GM18870 (cell line): ENCODE results near the gene ZSCAN4.

Experiments used
- ATAC-seq: cut with Tn5 transposase; IDR thresholded peaks from one replicate; pipeline ENCODE4 v1.9.1; 2021; ENCODE audit warnings: moderate library complexity; ENCODE audit not compliant: unreplicated experiment

ZSCAN4 gene

DNA sequence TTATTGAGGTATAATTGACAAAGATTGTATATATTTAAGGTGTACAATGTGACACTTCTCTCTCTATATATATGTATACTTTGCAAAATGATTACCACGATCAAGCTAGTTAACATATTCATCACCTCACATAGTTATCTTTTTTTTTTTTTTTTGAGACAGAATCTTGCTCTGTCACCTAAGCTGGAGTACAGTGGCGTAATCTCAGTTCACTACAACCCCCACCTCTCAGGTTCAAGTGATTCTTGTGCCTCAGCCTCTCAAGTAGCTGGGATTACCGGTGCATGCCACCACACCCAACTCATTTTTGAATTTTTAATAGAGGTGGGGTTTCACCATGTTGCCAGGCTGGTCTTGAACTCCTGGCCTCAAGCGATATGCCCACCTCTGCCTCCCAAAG, 3.7 kb downstream of the ZSCAN4 start:
- no peak for ATAC-seq

DNA sequence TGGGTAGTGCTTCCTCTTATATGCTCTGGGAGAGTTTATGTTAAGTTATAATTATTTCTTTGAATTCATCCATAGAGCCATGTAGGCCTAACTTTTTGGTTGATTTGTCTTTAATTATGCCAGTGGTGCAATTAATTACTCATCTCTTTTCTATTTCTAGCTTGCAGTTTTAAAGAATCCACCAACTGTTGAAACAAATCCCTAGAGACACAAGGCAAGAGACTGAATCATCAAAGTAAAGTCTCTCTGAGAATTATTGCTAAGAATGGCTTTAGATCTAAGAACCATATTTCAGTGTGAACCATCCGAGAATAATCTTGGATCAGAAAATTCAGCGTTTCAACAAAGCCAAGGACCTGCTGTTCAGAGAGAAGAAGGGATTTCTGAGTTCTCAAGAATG, 7.1 kb downstream of the ZSCAN4 start:
- ATAC-seq = no peak

DNA sequence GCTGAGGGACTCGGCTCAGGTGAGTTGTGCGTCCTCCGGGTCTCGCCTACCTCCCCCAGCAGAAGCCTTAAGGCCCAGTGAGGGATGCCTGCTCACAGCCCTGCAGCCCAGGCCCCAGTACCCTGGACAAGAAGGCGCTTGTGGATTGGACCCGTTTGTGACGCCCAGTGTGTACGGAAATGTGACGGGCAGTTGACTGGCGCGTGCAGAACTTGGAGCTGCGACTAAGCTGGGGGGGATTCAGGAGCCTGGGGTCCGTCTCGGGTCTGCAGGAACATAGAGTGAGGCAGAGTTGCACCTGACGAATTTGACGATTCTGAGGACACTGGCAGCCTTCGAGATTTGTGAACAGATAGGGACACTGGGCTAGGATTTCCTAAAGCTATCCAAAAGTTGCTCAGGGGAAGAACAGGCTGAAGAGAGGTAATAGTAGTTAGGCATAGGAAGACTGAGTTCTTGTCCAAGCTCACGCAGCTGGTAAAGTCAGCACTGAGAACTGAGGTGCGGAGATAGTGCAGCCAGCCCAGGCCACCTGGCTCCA, 13.6 kb downstream of the ZSCAN4 start:
- ATAC-seq = no peak

DNA sequence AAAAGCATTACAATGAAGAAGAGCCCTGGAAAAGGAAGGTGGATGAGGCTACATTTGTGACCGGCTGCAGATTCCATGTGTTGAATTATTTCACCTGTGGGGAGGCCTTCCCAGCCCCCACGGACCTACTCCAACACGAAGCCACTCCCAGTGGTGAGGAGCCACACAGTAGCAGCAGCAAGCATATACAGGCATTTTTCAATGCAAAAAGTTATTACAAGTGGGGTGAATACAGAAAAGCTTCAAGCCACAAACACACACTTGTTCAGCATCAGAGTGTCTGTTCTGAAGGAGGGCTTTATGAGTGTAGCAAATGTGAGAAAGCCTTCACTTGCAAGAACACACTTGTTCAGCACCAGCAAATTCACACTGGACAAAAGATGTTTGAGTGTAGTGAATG, 18.0 kb downstream of the ZSCAN4 start:
- no peak for ATAC-seq

DNA sequence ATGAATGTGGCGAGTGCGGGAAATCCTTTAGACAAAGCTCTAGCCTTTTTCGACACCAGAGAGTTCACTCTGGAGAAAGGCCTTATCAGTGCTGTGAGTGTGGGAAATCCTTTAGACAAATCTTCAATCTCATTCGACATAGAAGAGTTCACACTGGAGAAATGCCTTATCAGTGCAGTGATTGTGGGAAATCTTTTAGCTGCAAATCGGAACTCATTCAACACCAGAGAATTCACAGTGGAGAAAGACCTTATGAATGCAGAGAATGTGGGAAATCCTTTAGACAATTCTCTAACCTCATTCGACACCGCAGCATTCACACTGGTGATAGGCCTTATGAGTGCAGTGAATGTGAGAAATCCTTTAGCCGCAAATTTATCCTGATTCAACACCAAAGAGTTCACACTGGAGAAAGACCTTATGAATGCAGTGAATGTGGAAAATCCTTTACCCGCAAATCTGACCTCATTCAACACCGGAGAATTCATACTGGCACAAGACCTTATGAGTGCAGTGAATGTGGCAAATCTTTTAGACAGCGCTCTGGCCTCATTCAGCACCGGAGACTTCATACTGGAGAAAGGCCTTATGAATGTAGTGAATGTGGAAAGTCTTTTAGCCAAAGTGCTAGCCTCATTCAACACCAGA, 18.8 kb downstream of the ZSCAN4 start:
- ATAC-seq = no peak

DNA sequence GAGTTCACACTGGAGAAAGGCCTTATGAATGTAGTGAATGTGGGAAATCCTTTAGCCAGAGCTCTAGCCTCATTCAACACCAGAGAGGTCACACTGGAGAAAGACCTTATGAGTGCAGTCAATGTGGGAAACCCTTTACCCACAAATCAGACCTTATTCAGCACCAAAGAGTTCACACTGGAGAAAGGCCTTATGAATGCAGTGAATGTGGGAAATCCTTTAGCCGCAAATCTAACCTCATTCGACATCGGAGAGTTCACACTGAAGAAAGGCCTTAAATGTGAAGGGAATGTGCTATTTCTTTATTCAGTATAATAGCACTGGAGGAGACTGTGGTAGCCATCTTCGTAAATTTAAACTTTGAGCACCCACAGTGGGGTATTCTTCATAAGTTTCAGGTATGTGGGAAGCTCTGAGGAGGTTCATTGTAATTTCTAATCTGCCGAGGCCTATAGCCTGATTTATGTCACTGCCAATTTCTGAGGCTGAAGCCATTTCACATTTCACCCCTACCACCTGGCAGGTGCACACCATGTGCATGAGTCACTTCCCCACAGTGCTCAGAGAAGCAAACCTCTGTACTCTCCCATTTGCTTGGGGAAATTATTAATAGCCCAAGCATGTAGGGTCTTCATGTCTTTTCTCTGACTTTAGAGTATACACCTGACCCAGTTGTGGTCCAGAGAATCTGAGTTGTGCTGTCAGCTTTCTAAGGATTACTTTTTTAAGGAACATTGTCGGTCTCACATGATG, 19.5 kb downstream of the ZSCAN4 start:
- ATAC-seq = no peak

DNA sequence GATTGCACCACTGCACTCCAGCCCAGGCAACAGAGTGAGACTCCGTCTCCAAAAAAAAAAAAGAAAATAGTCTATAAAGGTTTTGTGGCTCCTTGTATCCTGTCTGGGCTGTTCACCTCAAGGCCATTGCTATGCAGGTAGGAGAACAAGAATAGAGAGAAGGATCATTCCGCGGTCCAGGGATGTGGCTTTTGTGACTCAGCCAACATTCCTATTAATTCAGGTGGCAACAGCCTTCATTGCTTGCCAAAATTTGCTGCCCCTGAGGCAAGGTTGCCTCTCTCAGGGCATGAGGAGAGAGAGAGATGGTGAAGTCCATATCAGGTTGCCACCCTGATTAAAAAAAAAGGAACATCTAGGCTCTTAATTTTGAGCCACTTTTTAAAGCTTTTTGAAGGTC, 21.0 kb downstream of the ZSCAN4 start:
- ATAC-seq = no peak

DNA sequence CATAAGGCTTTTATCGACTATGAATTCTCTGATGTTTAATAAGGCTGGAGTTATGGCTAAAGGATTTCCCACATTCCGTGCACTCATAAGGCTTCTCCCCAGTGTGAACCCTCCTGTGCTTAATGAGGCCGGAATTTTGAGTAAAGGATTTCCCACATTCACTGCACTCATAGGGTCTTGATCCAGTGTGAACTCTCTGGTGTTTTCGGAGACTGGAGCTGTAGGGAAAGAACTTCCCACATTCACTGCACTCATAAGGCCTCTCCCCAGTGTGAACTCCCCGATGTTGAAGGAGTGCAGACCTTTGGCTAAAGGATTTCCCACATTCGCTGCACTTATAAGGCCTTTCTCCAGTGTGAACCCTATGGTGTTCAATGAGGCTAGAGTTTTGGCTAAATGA, 32.9 kb downstream of the ZSCAN4 start:
- no peak for ATAC-seq

DNA sequence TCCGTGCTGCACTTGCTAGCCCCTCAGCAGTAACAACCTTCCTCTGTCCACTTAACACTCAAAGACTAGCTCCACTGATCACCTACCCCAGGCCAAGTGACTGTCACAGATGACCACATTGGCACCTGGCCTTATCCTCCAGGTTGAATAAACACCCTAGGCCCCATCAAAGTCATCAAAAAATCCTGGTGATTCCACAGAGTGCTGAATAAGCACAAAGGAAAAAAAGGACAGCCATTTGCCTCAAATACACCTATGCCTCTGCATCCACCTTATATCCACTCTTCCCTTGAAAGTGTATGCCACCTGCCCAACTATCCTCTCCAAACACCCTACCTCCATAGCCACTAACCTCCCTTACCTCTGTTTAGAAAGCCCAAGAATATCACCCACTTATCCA, 37.6 kb downstream of the ZSCAN4 start:
- no peak for ATAC-seq

DNA sequence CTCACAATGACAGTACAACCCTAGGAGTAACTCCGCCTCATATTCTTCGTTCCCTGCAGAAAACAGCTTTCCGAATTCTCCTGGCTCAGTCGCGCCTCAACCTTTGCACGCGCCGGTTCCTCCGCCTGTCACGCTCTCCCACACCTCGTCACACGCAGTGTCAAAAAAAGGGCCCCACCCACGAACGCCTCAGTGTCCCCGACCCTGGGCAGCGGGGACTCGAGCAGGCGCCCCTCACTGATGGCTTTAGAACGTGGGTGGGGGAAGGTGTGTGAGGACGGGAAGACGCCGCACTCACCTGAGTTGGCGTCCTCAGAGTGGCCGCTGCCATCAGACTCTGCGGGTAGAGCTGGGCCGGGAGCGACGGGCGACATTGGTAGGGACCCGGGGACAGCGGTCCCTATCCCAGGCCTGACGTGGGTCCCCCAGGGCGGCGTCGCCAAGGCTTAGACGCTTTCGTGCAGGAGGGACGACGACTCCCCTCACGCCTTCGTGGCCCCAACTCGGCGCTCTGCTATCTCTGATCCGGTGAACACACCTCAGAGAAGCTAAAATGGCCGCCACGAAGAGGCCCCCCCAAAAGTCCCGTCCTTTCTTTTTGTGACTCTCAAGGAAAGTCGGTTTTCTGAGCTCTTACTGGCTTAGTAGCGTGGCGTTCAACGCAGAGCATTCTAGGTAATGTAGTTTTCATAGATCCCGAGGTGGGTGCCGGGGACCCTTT, 40.1 kb downstream of the ZSCAN4 start, which contains the start of gene ZNF154:
Gene ZNF154, minus strand, starts transcription at position 564 of the 721 bp plus-strand sequence. Its CDS starts 233 bp downstream, at position 331.
- no peak for ATAC-seq

DNA sequence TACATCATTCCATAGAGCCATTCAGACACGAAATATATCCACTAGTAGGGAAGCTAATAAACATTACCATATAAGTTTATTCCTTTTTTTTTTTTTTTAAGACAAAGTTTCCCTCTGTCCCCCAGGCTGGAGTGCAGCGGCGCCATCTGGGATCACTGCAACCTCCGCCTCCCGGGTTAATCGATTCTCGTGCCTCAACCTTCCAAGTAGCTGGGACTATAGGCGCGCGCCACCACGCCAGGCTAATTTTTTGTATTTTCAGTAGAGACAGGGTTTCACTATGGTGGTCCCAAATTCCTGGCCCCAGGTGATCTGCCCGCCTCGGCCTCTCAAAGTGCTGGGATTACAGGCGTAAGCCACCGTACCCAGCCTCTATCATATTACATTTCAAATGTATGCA, 40.9 kb downstream of the ZSCAN4 start:
- ATAC-seq = no peak

DNA sequence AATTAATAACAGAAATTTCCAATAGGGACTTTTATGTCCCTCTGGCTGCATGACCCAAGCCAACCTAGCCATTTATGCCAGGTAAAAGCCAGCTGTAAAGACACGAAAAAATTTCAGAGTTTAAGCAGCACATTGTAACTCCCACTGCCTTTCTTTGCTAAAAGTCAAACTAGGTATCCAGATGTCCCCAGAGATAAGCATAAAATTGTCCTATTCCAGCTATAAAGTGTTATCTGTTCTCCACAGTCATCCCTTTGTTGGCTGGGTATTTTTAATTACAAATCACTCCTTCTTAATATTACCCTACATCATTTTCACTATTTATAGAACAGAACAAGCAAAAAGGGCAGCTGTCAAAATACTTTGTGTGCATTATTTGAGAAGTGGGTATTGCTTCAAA, 43.5 kb downstream of the ZSCAN4 start:
- ATAC-seq = no peak

DNA sequence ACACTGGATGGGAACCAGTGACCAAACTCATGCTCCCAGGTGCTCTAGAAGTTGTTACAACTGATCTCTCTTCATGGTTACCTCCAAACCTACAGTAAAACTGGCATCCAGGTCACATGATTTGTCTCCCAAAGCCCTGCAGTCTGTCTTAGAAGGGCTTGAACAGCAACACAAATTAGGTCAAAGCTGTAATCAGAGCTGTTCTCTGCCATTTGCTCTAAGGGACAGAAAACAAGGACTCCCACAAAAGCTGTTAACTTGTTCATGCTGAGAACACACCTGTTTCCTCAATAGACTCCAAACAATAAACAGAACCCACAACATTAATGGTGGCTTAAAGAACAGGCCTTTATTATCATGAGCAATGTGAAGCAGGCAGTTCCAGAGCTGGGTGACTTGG, 50.7 kb downstream of the ZSCAN4 start:
- no peak for ATAC-seq

DNA sequence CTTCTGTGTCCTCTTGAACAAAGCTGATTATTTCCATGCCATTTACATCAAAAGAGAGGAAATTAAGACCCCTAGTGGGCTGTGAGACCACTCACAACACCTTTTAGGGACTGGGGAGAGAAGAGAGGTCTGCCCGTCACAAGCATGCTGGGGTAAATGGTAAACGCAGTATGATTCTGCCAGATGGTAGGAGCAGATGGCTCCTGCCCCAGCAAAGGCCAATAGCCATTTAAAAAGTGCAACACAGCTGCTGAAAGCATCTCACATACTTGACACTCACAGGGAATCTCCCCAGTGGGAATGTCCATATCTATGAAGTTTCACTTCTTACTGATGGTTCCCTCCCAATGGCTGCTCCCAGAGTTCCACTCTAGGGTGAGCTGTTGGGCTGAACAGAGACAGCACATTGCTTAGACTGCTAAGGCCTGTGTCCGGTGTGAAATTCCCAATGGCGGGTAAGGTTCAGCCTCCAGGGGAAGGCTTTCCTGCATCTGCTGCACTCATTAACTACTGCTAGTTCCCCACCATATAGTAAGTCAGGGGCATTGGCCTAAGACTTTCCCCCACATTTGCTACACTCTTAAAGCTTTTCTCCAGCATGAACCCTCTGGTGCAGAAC, 51.3 kb downstream of the ZSCAN4 start:
- no peak for ATAC-seq

DNA sequence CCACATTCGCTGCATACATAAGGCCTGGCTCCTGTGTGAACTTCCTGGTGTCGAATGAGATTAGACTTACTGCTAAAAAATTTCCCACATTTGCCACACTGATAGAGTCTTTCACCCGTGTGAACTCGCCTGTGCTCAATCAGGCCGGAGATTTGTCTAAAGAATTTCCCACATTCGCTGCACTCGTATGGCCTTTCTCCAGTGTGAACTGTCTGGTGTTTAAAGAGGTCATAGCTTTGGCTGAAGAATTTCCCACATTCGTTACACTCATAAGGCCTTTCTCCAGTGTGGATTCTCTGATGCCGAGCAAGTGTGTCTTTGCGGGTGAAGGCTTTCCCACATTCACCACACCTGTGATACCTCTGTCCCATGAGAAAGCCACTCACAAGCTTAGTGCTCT, 52.1 kb downstream of the ZSCAN4 start:
- ATAC-seq = no peak
